HepG2 (cell line): ENCODE data around the gene TNFRSF25. TPM values are rescaled to one million over a fixed set of nuclear protein-coding genes. Genes with fewer than 3 reads are reported as not detected.

Experiments
- BCL6 ChIP-seq: IDR thresholded peaks from 2 replicates; pipeline ENCODE4 v1.6.1; 2016; ENCODE audit warnings: missing genetic modification reagents, missing compliant biosample characterization
- BORCS8-MEF2B ChIP-seq: sonication (generic); formaldehyde crosslinking; IDR thresholded peaks from 2 replicates; pipeline ENCODE4 v1.8.0; 2022; ENCODE audit warnings: mild to moderate bottlenecking, missing genetic modification reagents
- HNF4A ChIP-seq: sonication (generic); formaldehyde crosslinking; IDR thresholded peaks from 2 replicates; pipeline ENCODE4 v1.4.0; 2020; ENCODE audit warnings: missing genetic modification reagents
- PAWR ChIP-seq: sonication (generic); formaldehyde crosslinking; IDR thresholded peaks from 2 replicates; pipeline ENCODE4 v1.4.0; 2020; ENCODE audit warnings: missing genetic modification reagents, mild to moderate bottlenecking, borderline replicate concordance
- PAXIP1 ChIP-seq: sonication (generic); formaldehyde crosslinking; conservative IDR thresholded peaks from 2 replicates; pipeline ENCODE4 v1.4.0; 2020; ENCODE audit warnings: mild to moderate bottlenecking, missing genetic modification reagents, moderate library complexity
- REST ChIP-seq, 2 experiments: IDR thresholded peaks; 2 replicates each; pipeline ENCODE4 v1.6.1; 2011 to 2012; ENCODE audit warnings: low read length in 2 of 2, borderline replicate concordance in 1 of 2, low read depth in 1 of 2, mild to moderate bottlenecking in 1 of 2, moderate library complexity in 1 of 2
- SOX6 ChIP-seq, 2 experiments: fragments of 450-650 bp in 1 of 2; sonication (generic) in 1 of 2; formaldehyde crosslinking in 1 of 2; IDR thresholded peaks; 2 replicates each; pipeline versions ENCODE4 v1.4.0 to v1.6.1; 2017 to 2020; ENCODE audit warnings: antibody characterized with exemption in 1 of 2, mild to moderate bottlenecking in 1 of 2, missing genetic modification reagents in 1 of 2
- SP2 ChIP-seq: sonication (generic); formaldehyde crosslinking; IDR thresholded peaks from 2 replicates; pipeline ENCODE4 v1.5.1; 2020; ENCODE audit warnings: mild to moderate bottlenecking, missing genetic modification reagents
- U2AF1 ChIP-seq: fragments of 200-400 bp; formaldehyde crosslinking; optimal IDR thresholded peaks from 2 replicates; pipeline ENCODE3; 2017; ENCODE audit warnings: mild to moderate bottlenecking, low read depth, low read length
- ZBTB37 ChIP-seq: sonication (generic); formaldehyde crosslinking; IDR thresholded peaks from 2 replicates; pipeline ENCODE4 v1.4.0; 2020; ENCODE audit warnings: mild to moderate bottlenecking, missing genetic modification reagents
- ZNF333 ChIP-seq: sonication (generic); formaldehyde crosslinking; IDR thresholded peaks from 2 replicates; pipeline ENCODE4 v1.4.0; 2020; ENCODE audit warnings: mild to moderate bottlenecking, missing genetic modification reagents, borderline replicate concordance
- ZNF362 ChIP-seq: sonication (generic); formaldehyde crosslinking; IDR thresholded peaks from 2 replicates; pipeline ENCODE4 v1.4.0; 2020; ENCODE audit warnings: missing genetic modification reagents, mild to moderate bottlenecking, borderline replicate concordance
- ZNF484 ChIP-seq: sonication (generic); formaldehyde crosslinking; IDR thresholded peaks from 2 replicates; pipeline ENCODE4 v1.5.1; 2020; ENCODE audit warnings: mild to moderate bottlenecking, low read depth, missing genetic modification reagents, borderline replicate concordance
- ZNF557 ChIP-seq: sonication (generic); formaldehyde crosslinking; IDR thresholded peaks from 2 replicates; pipeline ENCODE4 v1.4.0; 2020; ENCODE audit warnings: missing genetic modification reagents
- ZNF605 ChIP-seq: sonication (generic); formaldehyde crosslinking; IDR thresholded peaks from 2 replicates; pipeline ENCODE4 v1.8.0; 2022; ENCODE audit warnings: mild to moderate bottlenecking, missing genetic modification reagents
- polyA plus RNA-seq, 8 experiments: library from polyadenylated mRNA; depleted of rRNA in 3 of 8; stranded (reverse) in 7 of 8; unstranded in 1 of 8; fragments of >200 nt; fragmentation: Illumina TruSeq in 4 of 8; extraction: Trizol in 4 of 8; gene quantifications; 2 replicates each; pipeline versions ENCODE4 v1.2.1 to v1.2.3, GENCODE V29; 2011 to 2016; ENCODE audit warnings: low read depth in 4 of 8, missing spikeins in 1 of 8, mixed read lengths in 1 of 8; ENCODE audit not compliant: insufficient read depth in 1 of 8
- total RNA-seq, 5 experiments: library from RNA; depleted of rRNA; stranded (reverse); fragments of >200 nt; fragmentation: Illumina TruSeq; extraction: Trizol; gene quantifications; 2 replicates each; pipeline ENCODE4 v1.2.3, GENCODE V29; 2016; ENCODE audit warnings: low read depth in 1 of 5
- TF ChIP-seq, protein P1 (sequence below): sonication (generic); formaldehyde crosslinking; IDR thresholded peaks from 2 replicates; pipeline ENCODE4 v1.4.0; 2020; ENCODE audit warnings: missing genetic modification reagents

The TNFRSF25 gene
- total and polyA plus RNA-seq, 2 of the 13 experiments (the other 11 are each of a cell fraction or from before 2014, with no cell fraction given) = 1.4 to 1.5 TPM

- TF ChIP-seq PAXIP1 (CRISPR knock-in tag) (peak; percentile 41; the same call in 1 of the 2 replicates), ZBTB37 (peak; percentile 40; the same call in 1 of the 2 replicates), ZNF484 (CRISPR knock-in tag) (no peak), BORCS8-MEF2B (no peak), U2AF1 (no peak), ZNF362 (peak; percentile 80), ZNF605 (no peak), ZNF333 (CRISPR knock-in tag) (no peak), SP2 (CRISPR knock-in tag) (0 out of 2 replicates have a peak, but pooled peaks have one; percentile 16), HNF4A (peak; percentile 33; the same call in 1 of the 2 replicates), PAWR (no peak), REST (IDR thresholded peaks at IDR 0.05; ENCODE audit: borderline replicate concordance in 1 of 2, low read depth in 1 of 2, low read length in 2 of 2) (no peak), BCL6 (CRISPR knock-in tag) (peak; percentile 42; the same call in 1 of the 2 replicates), ZNF557 (no peak), SOX6 (IDR thresholded peaks at IDR 0.05) (no peak), SOX6 (CRISPR knock-in tag; IDR thresholded peaks at IDR 0.05) (peak; percentile 23; the same call in 1 of the 2 replicates)
- TF ChIP-seq, protein P1, sequence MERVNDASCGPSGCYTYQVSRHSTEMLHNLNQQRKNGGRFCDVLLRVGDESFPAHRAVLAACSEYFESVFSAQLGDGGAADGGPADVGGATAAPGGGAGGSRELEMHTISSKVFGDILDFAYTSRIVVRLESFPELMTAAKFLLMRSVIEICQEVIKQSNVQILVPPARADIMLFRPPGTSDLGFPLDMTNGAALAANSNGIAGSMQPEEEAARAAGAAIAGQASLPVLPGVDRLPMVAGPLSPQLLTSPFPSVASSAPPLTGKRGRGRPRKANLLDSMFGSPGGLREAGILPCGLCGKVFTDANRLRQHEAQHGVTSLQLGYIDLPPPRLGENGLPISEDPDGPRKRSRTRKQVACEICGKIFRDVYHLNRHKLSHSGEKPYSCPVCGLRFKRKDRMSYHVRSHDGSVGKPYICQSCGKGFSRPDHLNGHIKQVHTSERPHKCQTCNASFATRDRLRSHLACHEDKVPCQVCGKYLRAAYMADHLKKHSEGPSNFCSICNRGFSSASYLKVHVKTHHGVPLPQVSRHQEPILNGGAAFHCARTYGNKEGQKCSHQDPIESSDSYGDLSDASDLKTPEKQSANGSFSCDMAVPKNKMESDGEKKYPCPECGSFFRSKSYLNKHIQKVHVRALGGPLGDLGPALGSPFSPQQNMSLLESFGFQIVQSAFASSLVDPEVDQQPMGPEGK = peak; percentile 88
These were observed 45.1 kb upstream of the TNFRSF25 start (continued) for GRCh38 chr1:6511056-6511455.
